CD8-positive, alpha-beta memory T cell (primary cell): Measurements from ENCODE around the gene FLAD1. TPM values are rescaled to one million over a fixed set of nuclear protein-coding genes. Genes with fewer than 3 reads are reported as not detected.
A peak's percentile ranks its signal among the peaks of the same experiment; 100 is the strongest.

Experiments used
- CTCF ChIA-PET: fragments of 350-600 bp; sonication (Branson Sonifier 250); formaldehyde crosslinking; loops from one replicate; lab custom pipeline; 2021; ENCODE audit warnings: antibody characterized with exemption; lab: Charles Lee
- POLR2A ChIA-PET: fragments of 350-600 bp; sonication (Branson Sonifier 250); formaldehyde crosslinking; loops from one replicate; lab custom pipeline; 2021; ENCODE audit warnings: antibody characterized with exemption; lab: Charles Lee
- DNase-seq, 5 donors: peaks; one replicate each; pipeline versions ENCODE4 v3.0.0 to v3.0.0-alpha.2; 2020 to 2022; ENCODE audit warnings: mixed read lengths in 1 of 5
- H3K27ac ChIP-seq: one replicate; pipeline ENCODE4 v1.7.0; 2013; ENCODE audit warnings: low read depth, mild to moderate bottlenecking, low read length, moderate library complexity
- H3K27me3 ChIP-seq: 2 replicates; pipeline ENCODE4 v1.7.0; 2013; ENCODE audit warnings: low read length, mild to moderate bottlenecking; ENCODE audit not compliant: insufficient read depth, poor library complexity, severe bottlenecking
- H3K36me3 ChIP-seq: 2 replicates; pipeline ENCODE4 v1.7.0; 2013; ENCODE audit warnings: mild to moderate bottlenecking, low read length, moderate library complexity; ENCODE audit not compliant: insufficient read depth
- H3K4me1 ChIP-seq: 2 replicates; pipeline ENCODE4 v1.7.0; 2013; ENCODE audit warnings: mild to moderate bottlenecking, low read length, moderate library complexity; ENCODE audit not compliant: insufficient read depth
- H3K4me3 ChIP-seq: 2 replicates; pipeline ENCODE4 v1.7.0; 2013; ENCODE audit warnings: mild to moderate bottlenecking, low read length
- H3K9me3 ChIP-seq: 2 replicates; pipeline ENCODE4 v1.7.0; 2013; ENCODE audit warnings: mild to moderate bottlenecking, low read length
- H3K27ac Mint-ChIP-seq, 8 donors: one replicate each; pipeline ENCODE4 v1.8.0; 2020 to 2021; ENCODE audit warnings: mixed read lengths in 8 of 8, mild to moderate bottlenecking in 6 of 8, inconsistent platforms in 3 of 8, moderate library complexity in 3 of 8
- H3K27me3 Mint-ChIP-seq, 2 donors: one replicate each; pipeline ENCODE4 v1.8.0; 2020 to 2021; ENCODE audit warnings: mixed read lengths in 2 of 2, mild to moderate bottlenecking in 1 of 2, moderate library complexity in 1 of 2
- H3K36me3 Mint-ChIP-seq, 3 donors: one replicate each; pipeline ENCODE4 v1.8.0; 2020 to 2021; ENCODE audit warnings: mixed read lengths in 3 of 3, inconsistent platforms in 1 of 3, mild to moderate bottlenecking in 1 of 3
- H3K4me1 Mint-ChIP-seq, 3 donors: one replicate each; pipeline ENCODE4 v1.8.0; 2020 to 2021; ENCODE audit warnings: mixed read lengths in 3 of 3, inconsistent platforms in 1 of 3, mild to moderate bottlenecking in 1 of 3
- H3K4me3 Mint-ChIP-seq, 7 donors: one replicate each; pipeline ENCODE4 v1.8.0; 2020 to 2021; ENCODE audit warnings: mixed read lengths in 7 of 7, mild to moderate bottlenecking in 6 of 7, moderate library complexity in 4 of 7, inconsistent platforms in 2 of 7
- H3K9me3 Mint-ChIP-seq, 5 donors: one replicate each; pipeline ENCODE4 v1.8.0; 2020 to 2022; ENCODE audit warnings: mixed read lengths in 5 of 5, mild to moderate bottlenecking in 3 of 5, moderate library complexity in 2 of 5, inconsistent platforms in 1 of 5
- polyA plus RNA-seq: library from polyadenylated mRNA; unstranded; fragments of 300-500 nt; fragmentation: Illumina TruSeq; gene quantifications from one replicate; pipeline ENCODE4 v1.2.3, GENCODE V29; 2021
- total RNA-seq, 2 experiments: library from RNA; stranded (reverse); gene quantifications; one replicate each; pipeline ENCODE4 v1.2.3, GENCODE V29; 2021

The FLAD1 gene
- total and polyA plus RNA-seq, 3 experiments from 2014 or later, result 51.2 to 76.3 (median 73.7) TPM

- no peaks in the 10 kb centered on the region for H3K27me3 ChIP-seq
- Mint-ChIP-seq H3K4me1 (peaks cover 26 to 44% (median 31%) of the 10 kb centered on the region in 3 donors), H3K27ac (peak overlapping the region in 3 of 8 donors; percentile 65 to 99 (median 79)), H3K36me3 (peaks cover 0 to 79% (median 8%) of the 10 kb centered on the region in 3 donors), H3K27me3 (no peaks in the 10 kb centered on the region), H3K4me3 (peak overlapping the region in 3 of 7 donors; percentile 3 to 68 (median 41)), H3K9me3 (no peaks in the 10 kb centered on the region)
- H3K9me3 ChIP-seq, result no peaks in the 10 kb centered on the region
- ChIA-PET CTCF (interaction anchor here (1.4 kb wide), 1 partner anchor 11 kb away, joined by 3 read pairs; the partner anchor contains the start of gene CKS1B), POLR2A (no interaction called here)
- peaks cover 19% of the 10 kb centered on the region for H3K4me1 ChIP-seq
- H3K36me3 ChIP-seq, result peaks cover 40% of the 10 kb centered on the region
- no peak overlapping the region for H3K27ac ChIP-seq
- no peak overlapping the region for H3K4me3 ChIP-seq
- DNase-seq, result peak in 1 of 5 donors; percentile 22
These were observed 19.5 kb upstream of the FLAD1 start for GRCh38 chr1:154963643-154964042.

GRCh38 chr1:154964359-154964758 lies 18.8 kb upstream of the FLAD1 start:
- Mint-ChIP-seq H3K4me3 (peak overlapping the region in 1 of 7 donors; percentile 68), H3K27ac (peak overlapping the region in 3 of 8 donors; percentile 21 to 99 (median 60)), H3K4me1 (peaks cover 27 to 46% (median 32%) of the 10 kb centered on the region in 3 donors), H3K36me3 (peaks cover 0 to 80% (median 8%) of the 10 kb centered on the region in 3 donors), H3K9me3 (no peaks in the 10 kb centered on the region), H3K27me3 (no peaks in the 10 kb centered on the region)
- H3K27ac ChIP-seq, result no peak overlapping the region
- POLR2A ChIA-PET, result no interaction called here
- H3K27me3 ChIP-seq, result no peaks in the 10 kb centered on the region
- CTCF ChIA-PET, result interaction anchor here (1.0 to 1.4 kb wide), 3 partner anchors 10 to 121 kb away, joined by 3 to 5 read pairs (median 3); partner anchors contain the start of gene CKS1B
- no peaks in the 10 kb centered on the region for H3K9me3 ChIP-seq
- peak in 1 of 5 donors; percentile 9 for DNase-seq
- peaks cover 19% of the 10 kb centered on the region for H3K4me1 ChIP-seq
- H3K4me3 ChIP-seq, result no peak overlapping the region
- peaks cover 40% of the 10 kb centered on the region for H3K36me3 ChIP-seq

DNA sequence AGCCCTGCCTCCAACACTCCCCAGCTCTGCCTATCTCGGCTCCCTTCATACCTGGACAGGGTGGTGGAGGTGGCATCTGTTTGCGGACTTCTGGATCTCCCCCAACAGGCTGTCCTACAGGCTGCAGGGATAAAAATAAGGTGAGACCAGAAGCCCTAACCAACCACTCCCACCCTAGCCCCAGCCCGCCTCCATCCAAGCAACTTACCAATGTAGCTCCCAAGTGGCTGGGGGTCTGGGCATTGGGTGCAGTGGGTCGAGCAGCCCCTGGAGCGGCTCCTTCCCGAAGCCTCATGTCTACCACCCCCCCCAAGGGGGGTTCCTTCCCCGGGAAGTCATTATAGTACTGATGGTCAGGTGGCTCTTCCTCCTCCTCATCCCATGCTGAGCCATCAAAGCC lies 17.0 kb upstream of the FLAD1 start:
- peaks cover 21 to 40% (median 30%) of the 10 kb centered on the region in 3 donors for H3K4me1 Mint-ChIP-seq
- no peaks in the 10 kb centered on the region for H3K9me3 Mint-ChIP-seq
- Histone ChIP-seq H3K4me1 (peaks cover 18% of the 10 kb centered on the region), H3K27me3 (no peaks in the 10 kb centered on the region), H3K27ac (no peak overlapping the region), H3K4me3 (no peak overlapping the region), H3K36me3 (peaks cover 40% of the 10 kb centered on the region), H3K9me3 (no peaks in the 10 kb centered on the region)
- peaks cover 0 to 72% (median 8%) of the 10 kb centered on the region in 3 donors for H3K36me3 Mint-ChIP-seq
- H3K4me3 Mint-ChIP-seq, result peak overlapping the region in 1 of 7 donors; percentile 51
- peak in 1 of 5 donors; percentile 14 for DNase-seq
- ChIA-PET POLR2A (no interaction called here), CTCF (interaction anchor here (1.5 to 1.9 kb wide), 4 partner anchors 11 to 92 kb away, joined by 3 to 7 read pairs (median 4); partner anchors contain the start of genes FLAD1 and PBXIP1)
- no peaks in the 10 kb centered on the region for H3K27me3 Mint-ChIP-seq
- H3K27ac Mint-ChIP-seq, result no peak overlapping the region

DNA sequence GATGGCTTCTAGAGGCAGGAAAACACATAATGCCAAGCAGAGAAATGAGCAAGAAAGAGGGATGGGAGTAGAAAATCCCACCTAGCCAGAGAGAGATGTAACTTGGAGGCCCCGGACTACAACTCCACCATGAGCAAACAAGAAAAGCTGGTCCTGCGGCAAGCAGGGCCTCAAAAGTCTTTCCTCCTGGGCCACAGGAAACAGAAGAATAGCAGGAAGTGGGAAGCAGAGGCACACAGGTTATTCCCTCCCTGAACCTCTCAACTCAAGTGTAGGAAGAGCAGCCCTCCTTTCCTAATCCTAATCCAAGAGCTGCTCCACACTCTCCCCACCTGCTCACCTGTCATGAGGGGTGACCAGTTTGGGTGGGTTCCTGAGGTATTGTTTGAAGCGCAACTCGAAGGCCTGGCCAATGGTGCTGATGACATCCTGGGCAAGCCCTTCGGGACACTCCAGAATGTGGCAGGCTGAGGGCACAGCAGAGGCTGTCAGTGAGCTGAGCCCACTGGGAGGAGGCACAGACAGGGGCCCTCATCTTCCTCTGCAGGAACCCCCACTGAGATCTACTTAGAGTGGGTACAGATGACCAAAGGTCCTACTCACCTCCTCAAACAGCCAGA lies 15.7 kb upstream of the FLAD1 start:
- Histone ChIP-seq H3K36me3 (peaks cover 40% of the 10 kb centered on the region), H3K4me3 (no peak overlapping the region), H3K27me3 (no peaks in the 10 kb centered on the region), H3K4me1 (peaks cover 25% of the 10 kb centered on the region), H3K9me3 (no peaks in the 10 kb centered on the region), H3K27ac (no peak overlapping the region)
- peak in 1 of 5 donors; percentile 5 for DNase-seq
- ChIA-PET POLR2A (no interaction called here), CTCF (interaction anchor here (1.7 to 1.9 kb wide), 2 partner anchors 12 to 16 kb away, joined by 4 to 7 read pairs; partner anchors contain the start of genes FLAD1 and PBXIP1)
- Mint-ChIP-seq H3K27ac (peak overlapping the region in 2 of 8 donors; percentile 50 to 51), H3K9me3 (no peaks in the 10 kb centered on the region), H3K27me3 (no peaks in the 10 kb centered on the region), H3K4me3 (no peak overlapping the region), H3K4me1 (peaks cover 28 to 46% (median 36%) of the 10 kb centered on the region in 3 donors), H3K36me3 (peaks cover 0 to 77% (median 9%) of the 10 kb centered on the region in 3 donors)

GRCh38 chr1:154968731-154969130 lies 14.4 kb upstream of the FLAD1 start:
- Histone ChIP-seq H3K36me3 (peaks cover 37% of the 10 kb centered on the region), H3K27ac (peak overlapping the region; percentile 29)
- CTCF ChIA-PET, result interaction anchor here (1.1 to 1.6 kb wide), 2 partner anchors 12 to 25 kb away, joined by 3 read pairs; no protein-coding TSS in a partner anchor

GRCh38 chr1:154969246-154969645 lies 13.9 kb upstream of the FLAD1 start:
- no peaks in the 10 kb centered on the region for H3K27me3 Mint-ChIP-seq
- CTCF ChIA-PET, result interaction anchor here (1.1 to 3.6 kb wide), 3 partner anchors 13 to 30 kb away, joined by 3 to 15 read pairs (median 3); no protein-coding TSS in a partner anchor
- peaks cover 0 to 67% (median 7%) of the 10 kb centered on the region in 3 donors for H3K36me3 Mint-ChIP-seq
- Histone ChIP-seq H3K27ac (peak overlapping the region; percentile 29), H3K9me3 (no peaks in the 10 kb centered on the region), H3K36me3 (peaks cover 33% of the 10 kb centered on the region), H3K27me3 (no peaks in the 10 kb centered on the region), H3K4me1 (peaks cover 30% of the 10 kb centered on the region), H3K4me3 (no peak overlapping the region)
- H3K9me3 Mint-ChIP-seq, result no peaks in the 10 kb centered on the region
- peak overlapping the region in 1 of 7 donors; percentile 2 for H3K4me3 Mint-ChIP-seq
- H3K4me1 Mint-ChIP-seq, result peaks cover 24 to 38% (median 27%) of the 10 kb centered on the region in 3 donors
- H3K27ac Mint-ChIP-seq, result peak overlapping the region in 5 of 8 donors; percentile 47 to 95 (median 82)
- POLR2A ChIA-PET, result no interaction called here
- peak in 1 of 5 donors; percentile 22 for DNase-seq

More at GRCh38 chr1:154968731-154969130, 14.4 kb upstream of the FLAD1 start:
- Mint-ChIP-seq H3K4me1 (peaks cover 27 to 41% (median 30%) of the 10 kb centered on the region in 3 donors), H3K27me3 (no peaks in the 10 kb centered on the region), H3K4me3 (no peak overlapping the region), H3K36me3 (peaks cover 0 to 72% (median 7%) of the 10 kb centered on the region in 3 donors), H3K9me3 (no peaks in the 10 kb centered on the region), H3K27ac (peak overlapping the region in 4 of 8 donors; percentile 19 to 78 (median 42))
- Histone ChIP-seq H3K27me3 (no peaks in the 10 kb centered on the region), H3K4me3 (no peak overlapping the region), H3K9me3 (no peaks in the 10 kb centered on the region), H3K4me1 (peaks cover 30% of the 10 kb centered on the region)
- POLR2A ChIA-PET, result no interaction called here
- peak in 1 of 5 donors; percentile 38 for DNase-seq

DNA sequence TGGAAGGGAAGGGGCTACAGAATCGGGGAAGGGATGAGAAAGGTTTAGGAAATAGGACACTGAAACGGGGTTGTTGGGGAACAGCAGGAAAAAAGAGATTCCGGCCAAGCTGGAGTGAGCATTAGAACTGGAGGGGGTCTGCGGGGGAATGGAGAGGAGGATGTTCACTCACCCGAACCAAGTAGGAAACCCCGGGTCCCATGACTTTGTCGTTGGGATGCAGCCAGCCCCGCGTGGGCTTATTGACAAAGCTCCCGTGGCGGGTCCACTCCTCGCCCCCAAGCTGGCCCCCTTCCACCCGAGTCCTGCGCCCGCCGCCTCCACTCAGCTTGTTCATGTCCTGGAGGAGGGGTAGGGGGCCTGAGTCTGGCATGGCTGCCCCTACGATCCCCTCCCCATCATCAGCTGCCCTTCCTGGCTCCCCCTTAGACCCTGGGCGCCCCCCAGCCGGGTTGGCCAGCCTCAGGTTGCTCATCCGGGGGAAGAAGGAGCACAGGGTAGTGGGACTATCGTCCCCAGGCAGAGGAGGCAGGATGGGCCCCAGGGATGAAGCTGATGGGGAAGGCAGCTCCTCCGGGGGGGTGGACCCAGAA lies 13.2 kb upstream of the FLAD1 start:
- DNase-seq, result peak in 1 of 5 donors; percentile 35
- POLR2A ChIA-PET, result no interaction called here
- no peaks in the 10 kb centered on the region for H3K27me3 Mint-ChIP-seq
- H3K36me3 Mint-ChIP-seq, result peaks cover 0 to 62% (median 5%) of the 10 kb centered on the region in 3 donors
- H3K4me3 ChIP-seq, result no peak overlapping the region
- CTCF ChIA-PET, result interaction anchor here (1.2 to 3.6 kb wide), 4 partner anchors 8 to 47 kb away, joined by 3 to 21 read pairs (median 10); partner anchors contain the start of gene PYGO2
- peaks cover 24 to 38% (median 27%) of the 10 kb centered on the region in 3 donors for H3K4me1 Mint-ChIP-seq
- peak overlapping the region; percentile 51 for H3K27ac ChIP-seq
- H3K4me3 Mint-ChIP-seq, result peak overlapping the region in 2 of 7 donors; percentile 2 to 49
- no peaks in the 10 kb centered on the region for H3K27me3 ChIP-seq
- H3K36me3 ChIP-seq, result peaks cover 33% of the 10 kb centered on the region
- peaks cover 30% of the 10 kb centered on the region for H3K4me1 ChIP-seq
- no peaks in the 10 kb centered on the region for H3K9me3 Mint-ChIP-seq
- H3K27ac Mint-ChIP-seq, result peak overlapping the region in 5 of 8 donors; percentile 47 to 95 (median 82)
- no peaks in the 10 kb centered on the region for H3K9me3 ChIP-seq
